GM19467 (cell line): ENCODE measurements around the gene ADNP.

Experiments used
- ATAC-seq: cut with Tn5 transposase; IDR thresholded peaks from one replicate; pipeline ENCODE4 v1.9.1; 2021; ENCODE audit warnings: mild to moderate bottlenecking, moderate library complexity; ENCODE audit not compliant: unreplicated experiment

Gene ADNP

GRCh38 chr20:50874111-50874757, 57.0 kb downstream of the ADNP start:
- ATAC-seq, result no peak

- no peak for ATAC-seq
These were observed 57.7 kb downstream of the ADNP start for GRCh38 chr20:50873585-50873984.

- no peak for ATAC-seq
These were observed 58.4 kb downstream of the ADNP start for GRCh38 chr20:50872560-50873425.

- no peak for ATAC-seq
These were observed 60.6 kb downstream of the ADNP start for GRCh38 chr20:50870561-50871161.

- ATAC-seq, result no peak
These were observed 62.4 kb downstream of the ADNP start for GRCh38 chr20:50868509-50869495.

- no peak for ATAC-seq
These were observed 63.4 kb downstream of the ADNP start for GRCh38 chr20:50867805-50868204.

- no peak for ATAC-seq
These were observed 64.4 kb downstream of the ADNP start for GRCh38 chr20:50866831-50867230.

- ATAC-seq, result no peak
These were observed 65.1 kb downstream of the ADNP start for GRCh38 chr20:50866036-50866685.

GRCh38 chr20:50865591-50865990, 65.6 kb downstream of the ADNP start:
- ATAC-seq, result no peak

GRCh38 chr20:50865114-50865513, 66.1 kb downstream of the ADNP start:
- no peak for ATAC-seq

- no peak for ATAC-seq
These were observed 68.7 kb downstream of the ADNP start for GRCh38 chr20:50862546-50862945.

- no peak for ATAC-seq
These were observed 70.2 kb downstream of the ADNP start for GRCh38 chr20:50861012-50861411.

- ATAC-seq, result no peak
These were observed 72.1 kb downstream of the ADNP start for GRCh38 chr20:50859161-50859560.

- ATAC-seq, result no peak
These were observed 72.7 kb downstream of the ADNP start for GRCh38 chr20:50858525-50858924.

- no peak for ATAC-seq
These were observed 73.9 kb downstream of the ADNP start for GRCh38 chr20:50857348-50857747.

- ATAC-seq, result no peak
These were observed 74.7 kb downstream of the ADNP start for GRCh38 chr20:50856475-50857041.

- no peak for ATAC-seq
These were observed 75.5 kb downstream of the ADNP start for GRCh38 chr20:50855498-50856474.

GRCh38 chr20:50854506-50855249, 76.6 kb downstream of the ADNP start:
- no peak for ATAC-seq
